Body of pancreas (tissue), 4 donors: ENCODE data around the gene HEXIM2. TPM values are rescaled to one million over a fixed set of nuclear protein-coding genes. Genes with fewer than 3 reads are reported as not detected.

Experiments used
- ATAC-seq: fragments of 150-250 bp; one replicate; pipeline ENCODE4 v1.9.1; 2016
- DNase-seq, 4 donors: peaks; one replicate each; pipeline ENCODE4 v3.0.0-alpha.2; 2019
- H3K27ac ChIP-seq, 4 donors: fragments of 200-600 bp; sonication (generic); 1 replicate in 3 of 4; 2 replicates in 1 of 4; pipeline versions ENCODE4 v1.5.1 to v1.6.1; 2016 to 2019; ENCODE audit warnings: mild to moderate bottlenecking in 1 of 4, mixed read lengths in 1 of 4, moderate library complexity in 1 of 4
- H3K27me3 ChIP-seq, 2 donors: fragments of 200-600 bp; sonication (generic); one replicate each; pipeline ENCODE4 v1.6.0; 2016; ENCODE audit warnings: mild to moderate bottlenecking in 1 of 2
- H3K36me3 ChIP-seq, 2 donors: fragments of 200-600 bp; sonication (generic); replicated peaks in 1 of 2; 2 replicates each; pipeline ENCODE4 v1.5.1; 2016; ENCODE audit warnings: low read depth in 2 of 2; ENCODE audit not compliant: insufficient read depth in 1 of 2
- H3K4me1 ChIP-seq: fragments of 200-600 bp; sonication (generic); one replicate; pipeline ENCODE4 v1.6.0; 2016
- H3K4me3 ChIP-seq, 2 donors: fragments of 200-600 bp; sonication (generic); 1 replicate in 1 of 2; 2 replicates in 1 of 2; pipeline ENCODE4 v1.5.1; 2016 to 2019
- H3K9me3 ChIP-seq, 3 donors: fragments of 200-600 bp; sonication (generic); 1 replicate in 2 of 3; 2 replicates in 1 of 3; pipeline ENCODE4 v1.5.1; 2016
- CTCF ChIP-seq, 7 experiments: fragments of 450-650 bp in 4 of 7; fragments of 200-600 bp in 3 of 7; sonication (generic) in 3 of 7; IDR thresholded peaks; one replicate each; pipeline ENCODE4 v1.5.1; 2016 to 2019; ENCODE audit warnings: antibody characterized with exemption in 7 of 7
- POLR2A ChIP-seq, 3 donors: fragments of 450-650 bp; IDR thresholded peaks; one replicate each; pipeline ENCODE4 v1.6.1; 2016; ENCODE audit warnings: antibody characterized with exemption in 3 of 3, mild to moderate bottlenecking in 2 of 3
- WGBS, 2 donors: methylation state at CpG; one replicate each; pipeline ENCODE4 v1.1.5; 2017; 5-methylcytosine and 5-hydroxymethylcytosine counted together
- intact Hi-C: fragments of 100-400 bp; cut with DNase I; formaldehyde crosslinking; loops from one replicate; pipeline ENCODE4 v1.15.1; 2023
- total RNA-seq, 2 donors: library from RNA; depleted of rRNA; stranded (reverse); fragments of >200 nt; gene quantifications; one replicate each; pipeline ENCODE4 v1.1.0, GENCODE V29; 2016

HEXIM2 gene
- total RNA-seq, 2 donors from 2014 or later: 5.9 to 10.1 TPM

- Histone ChIP-seq H3K36me3 (no peaks in the 10 kb centered on the region), H3K4me3 (peak overlapping the region; percentile 47 to 65), H3K27me3 (no peaks in the 10 kb centered on the region), H3K4me1 (peaks cover 56% of the 10 kb centered on the region), H3K9me3 (no peaks in the 10 kb centered on the region), H3K27ac (peak overlapping the region; percentile 84 to 99 (median 92))
- ATAC-seq (peak; percentile 33), DNase-seq (peak; percentile 81 to 86 (median 84))
- 0 to 1% methylated on average over 20 to 32 of the region's 32 CpGs for WGBS, 2 donors
- TF ChIP-seq CTCF (IDR thresholded peaks at IDR 0.05) (peak; percentile 49 to 92 (median 79)), POLR2A (IDR thresholded peaks at IDR 0.05) (peak; percentile 47 to 67 (median 54))
- intact Hi-C loops: no loop called here
These were observed 12.5 kb upstream of the HEXIM2 start for GRCh38 chr17:45149037-45149668.

GRCh38 chr17:45149669-45150664, 11.7 kb upstream of the HEXIM2 start:
- WGBS, 2 donors: 1% methylated on average over 50 to 56 of the region's 56 CpGs
- peak overlapping the region; percentile 47 to 65 for H3K4me3 ChIP-seq
- peak overlapping the region; percentile 84 to 99 (median 92) for H3K27ac ChIP-seq
- no peak for ATAC-seq
- H3K9me3 ChIP-seq: no peaks in the 10 kb centered on the region
- peak; percentile 64 to 76 (median 74) for DNase-seq
- TF ChIP-seq CTCF (IDR thresholded peaks at IDR 0.05) (no peak), POLR2A (IDR thresholded peaks at IDR 0.05) (peak in 2 of 3 donors; percentile 54)
- H3K36me3 ChIP-seq: no peaks in the 10 kb centered on the region
- peaks cover 48% of the 10 kb centered on the region for H3K4me1 ChIP-seq
- intact Hi-C loops: no loop called here
- H3K27me3 ChIP-seq: no peaks in the 10 kb centered on the region

GRCh38 chr17:45150911-45151809, 10.5 kb upstream of the HEXIM2 start:
- 17 to 18% methylated on average over 8 of the region's 8 CpGs for WGBS, 2 donors
- Histone ChIP-seq H3K36me3 (no peaks in the 10 kb centered on the region), H3K4me3 (no peak overlapping the region), H3K27me3 (no peaks in the 10 kb centered on the region), H3K27ac (peak overlapping the region; percentile 29 to 93 (median 70)), H3K9me3 (no peaks in the 10 kb centered on the region), H3K4me1 (peaks cover 48% of the 10 kb centered on the region)
- ATAC-seq (no peak), DNase-seq (no peak)
- intact Hi-C loops: no loop called here
- TF ChIP-seq POLR2A (IDR thresholded peaks at IDR 0.05): no peak
- no peak for TF ChIP-seq CTCF (IDR thresholded peaks at IDR 0.05)

- no peaks in the 10 kb centered on the region for H3K9me3 ChIP-seq
- no peaks in the 10 kb centered on the region for H3K27me3 ChIP-seq
- ATAC-seq (no peak), DNase-seq (no peak)
- TF ChIP-seq CTCF (IDR thresholded peaks at IDR 0.05): no peak
- TF ChIP-seq POLR2A (IDR thresholded peaks at IDR 0.05): no peak
- no peak overlapping the region for H3K4me3 ChIP-seq
- no peaks in the 10 kb centered on the region for H3K36me3 ChIP-seq
- peak overlapping the region in 1 of 4 donors; percentile 2 for H3K27ac ChIP-seq
- peaks cover 67% of the 10 kb centered on the region for H3K4me1 ChIP-seq
- intact Hi-C loops: no loop called here
- WGBS, 2 donors: 93 to 95% methylated on average over 4 of the region's 4 CpGs
These were observed 6.6 kb upstream of the HEXIM2 start for GRCh38 chr17:45155029-45155428.
